ENCODE measurements around the gene TET1. TPM values are rescaled to one million over a fixed set of nuclear protein-coding genes. Genes with fewer than 3 reads are reported as not detected.

The TET1 gene
- total RNA-seq, 1 experiment from 2014 or later = 2.7 TPM

- intact Hi-C loops (cut with micrococcal nuclease) = no loop called here
- Histone ChIP-seq H3K9me3 (ENCODE audit: control insufficient read depth in 1 of 2, insufficient read depth in 1 of 2, low read depth in 1 of 2, low read length in 2 of 2) (no peaks in the 10 kb centered on the region), H4K20me1 (ENCODE audit: insufficient read depth) (no peaks in the 10 kb centered on the region), H3K4me3 (replicated peaks in 1 of 2; ENCODE audit: low read depth in 1 of 2, low read length in 2 of 2) (no peak overlapping the region), H3K9me2 (ENCODE audit: insufficient read depth) (no peaks in the 10 kb centered on the region), H3K27ac (ENCODE audit: low read depth, low read length) (no peak overlapping the region), H3K4me2 (ENCODE audit: low read length) (0 out of 2 replicates have a peak overlapping the region, but pooled peaks have one; percentile 11), H2AFZ (ENCODE audit: low read depth, low read length, poor library complexity, severe bottlenecking) (no peak overlapping the region), H3K36me3 (ENCODE audit: control insufficient read depth in 1 of 2, insufficient read depth in 2 of 2, low read length in 2 of 2) (no peaks in the 10 kb centered on the region), H3K79me2 (ENCODE audit: insufficient read depth, low read length) (no peaks in the 10 kb centered on the region), H3K4me1 (ENCODE audit: control insufficient read depth in 1 of 2, insufficient read depth in 2 of 2, low read length in 2 of 2) (peaks cover 6 to 13% of the 10 kb centered on the region in 2 experiments; a peak in 2 of 4 replicates), H3K9ac (ENCODE audit: low read length) (no peak overlapping the region), H3K27me3 (ENCODE audit: insufficient read depth, low read length) (no peaks in the 10 kb centered on the region)
- RAD21 ChIA-PET (ENCODE audit: low non-redundant PET in 1 of 2, low total read pairs in 2 of 2, uncharacterized antibody in 2 of 2, unreplicated experiment in 2 of 2) = no interaction called here
- no peak for TF ChIP-seq TCF7L2 (IDR thresholded peaks at IDR 0.05; ENCODE audit: borderline replicate concordance, extremely low read depth, insufficient read depth, insufficient read length)
- TF ChIP-seq JUND (IDR thresholded peaks at IDR 0.05) = no peak
- TF ChIP-seq FOSL1 (IDR thresholded peaks at IDR 0.05; ENCODE audit: low read depth) = no peak
- TF ChIP-seq POLR2AphosphoS5 (IDR thresholded peaks at IDR 0.05; ENCODE audit: low read depth, low read length) = no peak
- no peak for TF ChIP-seq CBX3 (IDR thresholded peaks at IDR 0.05; ENCODE audit: low read depth)
- TF ChIP-seq ZBTB33 (IDR thresholded peaks at IDR 0.05; ENCODE audit: extremely low read depth, insufficient replicate concordance, low read length) = no peak
- TF ChIP-seq, protein P1, sequence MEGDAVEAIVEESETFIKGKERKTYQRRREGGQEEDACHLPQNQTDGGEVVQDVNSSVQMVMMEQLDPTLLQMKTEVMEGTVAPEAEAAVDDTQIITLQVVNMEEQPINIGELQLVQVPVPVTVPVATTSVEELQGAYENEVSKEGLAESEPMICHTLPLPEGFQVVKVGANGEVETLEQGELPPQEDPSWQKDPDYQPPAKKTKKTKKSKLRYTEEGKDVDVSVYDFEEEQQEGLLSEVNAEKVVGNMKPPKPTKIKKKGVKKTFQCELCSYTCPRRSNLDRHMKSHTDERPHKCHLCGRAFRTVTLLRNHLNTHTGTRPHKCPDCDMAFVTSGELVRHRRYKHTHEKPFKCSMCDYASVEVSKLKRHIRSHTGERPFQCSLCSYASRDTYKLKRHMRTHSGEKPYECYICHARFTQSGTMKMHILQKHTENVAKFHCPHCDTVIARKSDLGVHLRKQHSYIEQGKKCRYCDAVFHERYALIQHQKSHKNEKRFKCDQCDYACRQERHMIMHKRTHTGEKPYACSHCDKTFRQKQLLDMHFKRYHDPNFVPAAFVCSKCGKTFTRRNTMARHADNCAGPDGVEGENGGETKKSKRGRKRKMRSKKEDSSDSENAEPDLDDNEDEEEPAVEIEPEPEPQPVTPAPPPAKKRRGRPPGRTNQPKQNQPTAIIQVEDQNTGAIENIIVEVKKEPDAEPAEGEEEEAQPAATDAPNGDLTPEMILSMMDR (IDR thresholded peaks at IDR 0.05 in 2 of 3, conservative IDR thresholded peaks at IDR 0.05 in 1 of 3; ENCODE audit: borderline replicate concordance in 1 of 3, insufficient read depth in 1 of 3, low read depth in 2 of 3, low read length in 2 of 3) = no peak
- no peak for TF ChIP-seq SP1 (IDR thresholded peaks at IDR 0.05; ENCODE audit: low read depth)
- no peak for TF ChIP-seq SIN3A (IDR thresholded peaks at IDR 0.05; ENCODE audit: low read depth)
- TF ChIP-seq ELF1 (IDR thresholded peaks at IDR 0.05; ENCODE audit: borderline replicate concordance, low read depth) = no peak
- TF ChIP-seq, protein P2, sequence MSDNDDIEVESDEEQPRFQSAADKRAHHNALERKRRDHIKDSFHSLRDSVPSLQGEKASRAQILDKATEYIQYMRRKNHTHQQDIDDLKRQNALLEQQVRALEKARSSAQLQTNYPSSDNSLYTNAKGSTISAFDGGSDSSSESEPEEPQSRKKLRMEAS (IDR thresholded peaks at IDR 0.05) = no peak
- TF ChIP-seq, protein P3, sequence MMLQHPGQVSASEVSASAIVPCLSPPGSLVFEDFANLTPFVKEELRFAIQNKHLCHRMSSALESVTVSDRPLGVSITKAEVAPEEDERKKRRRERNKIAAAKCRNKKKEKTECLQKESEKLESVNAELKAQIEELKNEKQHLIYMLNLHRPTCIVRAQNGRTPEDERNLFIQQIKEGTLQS (IDR thresholded peaks at IDR 0.05) = no peak
- TF ChIP-seq CEBPB (IDR thresholded peaks at IDR 0.05; ENCODE audit: low read depth) = no peak
- TF ChIP-seq EZH2 (IDR thresholded peaks at IDR 0.05) = no peak
- TF ChIP-seq RAD21 (IDR thresholded peaks at IDR 0.05; ENCODE audit: low read depth) = no peak
- TF ChIP-seq REST (IDR thresholded peaks at IDR 0.05; ENCODE audit: low read depth) = no peak
- TF ChIP-seq ZNF274 (IDR thresholded peaks at IDR 0.05; ENCODE audit: low read depth, low read length) = no peak
- TF ChIP-seq EZH2phosphoT487 (IDR thresholded peaks at IDR 0.05; ENCODE audit: borderline replicate concordance) = no peak
- TF ChIP-seq ZFX (IDR thresholded peaks at IDR 0.05) = no peak
- no peak for TF ChIP-seq POLR2A (IDR thresholded peaks at IDR 0.05; ENCODE audit: borderline replicate concordance, extremely low read depth, insufficient read depth, insufficient read length)
- DNase-seq (ENCODE audit: low read depth, low spot score) (no peak), ATAC-seq (no peak)
- BruUV-seq (replicated peaks) = no TSS peak
- CTCF ChIA-PET = no interaction called here
- POLR2A ChIA-PET = interaction anchor here (0.6 kb wide), 1 partner anchor 135 kb away, joined by 4 read pairs; no protein-coding TSS in a partner anchor
Measured at GRCh38 chr10:68628576-68629127, 68.5 kb downstream of the TET1 start.

All from HCT116 (cell line).